ENCODE measurements around the gene GLYATL2.

The GLYATL2 gene

GRCh38 chr11:58844361-58845005 lies at the start of gene GLYATL2:
TSS of gene GLYATL2 (minus strand) at chr11:58844704. CDS start at chr11:58839612, 5,092 bp downstream.
- FAIRE-seq: no peak

GRCh38 chr11:58893899-58894298 lies 49.4 kb upstream of the GLYATL2 start:
- no peak for FAIRE-seq

GRCh38 chr11:58888579-58888978 lies 44.1 kb upstream of the GLYATL2 start:
- no peak for FAIRE-seq

- no peak for FAIRE-seq
Measured at GRCh38 chr11:58887452-58887851, 42.9 kb upstream of the GLYATL2 start.

- no peak for FAIRE-seq
Measured at GRCh38 chr11:58880625-58881024, 36.1 kb upstream of the GLYATL2 start.

GRCh38 chr11:58880166-58880565 lies 35.7 kb upstream of the GLYATL2 start:
- no peak for FAIRE-seq

GRCh38 chr11:58867556-58867955 lies 23.1 kb upstream of the GLYATL2 start:
- FAIRE-seq: no peak

- FAIRE-seq: no peak
Measured at GRCh38 chr11:58866788-58867187, 22.3 kb upstream of the GLYATL2 start.

GRCh38 chr11:58864335-58864734 lies 19.8 kb upstream of the GLYATL2 start:
- FAIRE-seq: no peak

GRCh38 chr11:58863697-58864096 lies 19.2 kb upstream of the GLYATL2 start:
- no peak for FAIRE-seq

- no peak for FAIRE-seq
Measured at GRCh38 chr11:58861533-58861932, 17.0 kb upstream of the GLYATL2 start.

- FAIRE-seq: no peak
Measured at GRCh38 chr11:58856806-58857205, 12.3 kb upstream of the GLYATL2 start.

GRCh38 chr11:58845386-58845785 lies 882 bp upstream of the GLYATL2 start:
- no peak for FAIRE-seq

- no peak for FAIRE-seq
Measured at GRCh38 chr11:58837707-58838388, 6.7 kb downstream of the GLYATL2 start.

GRCh38 chr11:58832056-58832645 lies 12.4 kb downstream of the GLYATL2 start:
- no peak for FAIRE-seq

- FAIRE-seq: no peak
Measured at GRCh38 chr11:58830673-58831301, 13.7 kb downstream of the GLYATL2 start.

GRCh38 chr11:58829786-58830185 lies 14.7 kb downstream of the GLYATL2 start:
- no peak for FAIRE-seq

GRCh38 chr11:58813693-58814092 lies 30.8 kb downstream of the GLYATL2 start:
- FAIRE-seq: no peak

GRCh38 chr11:58811499-58811898 lies 33.0 kb downstream of the GLYATL2 start:
- no peak for FAIRE-seq

GRCh38 chr11:58807343-58807742 lies 37.2 kb downstream of the GLYATL2 start:
- no peak for FAIRE-seq

GRCh38 chr11:58805065-58805464 lies 39.4 kb downstream of the GLYATL2 start:
- FAIRE-seq: no peak

GRCh38 chr11:58801974-58802545 lies 42.4 kb downstream of the GLYATL2 start:
- no peak for FAIRE-seq

GRCh38 chr11:58801302-58801701 lies 43.2 kb downstream of the GLYATL2 start:
- no peak for FAIRE-seq
